GM21717 (cell line): Measurements from ENCODE around the gene NUP155.
A peak's percentile ranks its signal among the peaks of the same experiment; 100 is the strongest.
"Not testable (repeated sequence)": the region's sequence is repeated elsewhere in the genome, so short reads cannot be mapped to it uniquely, and the experiment has no call there.

Experiments
- ATAC-seq: cut with Tn5 transposase; IDR thresholded peaks from one replicate; pipeline ENCODE4 v1.9.1; 2021; ENCODE audit warnings: mild to moderate bottlenecking, moderate library complexity; ENCODE audit not compliant: unreplicated experiment

The NUP155 gene

DNA sequence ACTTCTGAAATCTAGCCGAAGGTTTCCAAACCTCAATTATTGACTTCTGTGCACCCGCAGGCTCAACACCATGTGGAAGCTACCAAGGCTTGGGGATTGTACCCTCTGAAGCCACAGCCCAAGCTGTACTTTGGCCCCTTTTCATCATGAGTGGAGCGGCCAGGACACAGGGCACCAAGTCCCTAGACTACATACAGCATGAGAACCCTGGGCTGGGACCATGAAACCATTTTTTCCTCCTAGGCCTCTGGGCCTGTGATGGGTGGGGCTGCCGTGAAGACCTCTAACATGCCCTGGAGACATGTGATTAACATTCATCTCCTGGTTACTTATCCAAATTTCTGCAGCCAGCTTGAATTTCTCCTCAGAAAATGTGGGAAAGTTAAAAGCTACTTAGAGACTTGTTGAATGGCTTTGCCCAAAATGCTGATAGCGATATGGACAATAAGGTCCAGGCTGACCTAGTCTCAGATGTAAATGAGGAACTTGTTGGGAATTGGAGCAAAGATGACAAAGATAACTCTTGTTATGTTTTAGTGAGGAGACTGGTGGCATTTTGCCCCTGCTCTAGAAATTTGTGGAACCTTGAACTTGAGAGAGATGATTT lies 87.6 kb downstream of the NUP155 start:
- ATAC-seq, result no peak

DNA sequence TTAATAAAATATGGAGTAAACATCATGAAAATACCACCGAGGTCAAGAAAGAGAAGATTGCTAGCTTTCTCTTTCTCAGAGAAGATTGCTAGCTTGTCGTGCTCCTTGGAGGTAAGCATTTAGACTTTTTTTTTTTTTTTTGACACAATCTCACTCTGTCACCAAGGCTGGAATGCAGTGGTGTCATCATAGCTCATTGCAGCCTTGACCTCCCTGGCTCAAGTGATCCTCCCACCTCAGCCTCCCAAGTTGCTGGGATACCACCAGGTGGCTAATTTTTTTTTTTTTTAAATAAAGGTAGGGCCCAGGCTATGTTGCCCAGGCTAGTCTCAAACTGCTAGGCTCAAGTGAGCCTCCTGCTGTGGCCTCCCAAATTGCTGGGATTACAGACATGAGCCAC lies 95.4 kb downstream of the NUP155 start:
- ATAC-seq, result no peak

DNA sequence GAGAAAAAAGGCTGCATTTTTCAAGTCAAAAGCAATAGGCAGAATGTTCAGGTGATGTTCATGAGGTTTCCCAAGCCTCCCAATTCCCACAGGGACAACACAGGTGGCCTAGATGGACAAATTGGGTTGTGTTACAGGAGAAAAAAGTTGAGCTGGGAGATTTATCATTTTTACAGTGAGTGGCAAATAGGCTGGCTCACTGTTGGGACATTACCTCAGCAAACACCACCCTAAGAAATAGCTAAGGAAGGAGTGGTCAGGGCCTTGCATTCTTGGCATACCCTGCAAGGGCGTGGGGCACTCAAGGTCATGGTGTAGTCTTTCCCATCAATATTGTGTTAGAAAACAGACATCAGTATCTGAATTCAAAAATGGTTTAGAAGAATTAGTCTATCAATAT lies 98.4 kb downstream of the NUP155 start:
- no peak for ATAC-seq

DNA sequence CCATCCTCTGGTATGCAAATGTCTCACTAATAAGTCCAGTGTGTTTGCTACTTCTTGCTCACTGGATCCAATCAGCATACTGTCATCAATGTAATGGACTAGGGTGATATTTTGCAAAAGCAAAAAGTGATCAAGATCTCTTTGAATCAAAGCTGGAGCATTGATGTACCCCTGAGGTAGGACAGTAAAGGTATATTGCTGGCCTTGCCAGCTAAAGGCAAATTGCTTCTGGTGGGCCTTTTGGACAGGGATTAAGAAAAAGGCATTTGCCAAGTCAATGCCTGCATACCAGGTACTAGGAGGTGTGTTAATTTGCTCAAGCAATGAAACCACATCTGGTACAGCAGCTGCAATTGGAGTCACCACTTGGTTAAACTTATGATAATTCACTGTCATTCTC lies 102.8 kb downstream of the NUP155 start:
- ATAC-seq, result not testable (repeated sequence)

DNA sequence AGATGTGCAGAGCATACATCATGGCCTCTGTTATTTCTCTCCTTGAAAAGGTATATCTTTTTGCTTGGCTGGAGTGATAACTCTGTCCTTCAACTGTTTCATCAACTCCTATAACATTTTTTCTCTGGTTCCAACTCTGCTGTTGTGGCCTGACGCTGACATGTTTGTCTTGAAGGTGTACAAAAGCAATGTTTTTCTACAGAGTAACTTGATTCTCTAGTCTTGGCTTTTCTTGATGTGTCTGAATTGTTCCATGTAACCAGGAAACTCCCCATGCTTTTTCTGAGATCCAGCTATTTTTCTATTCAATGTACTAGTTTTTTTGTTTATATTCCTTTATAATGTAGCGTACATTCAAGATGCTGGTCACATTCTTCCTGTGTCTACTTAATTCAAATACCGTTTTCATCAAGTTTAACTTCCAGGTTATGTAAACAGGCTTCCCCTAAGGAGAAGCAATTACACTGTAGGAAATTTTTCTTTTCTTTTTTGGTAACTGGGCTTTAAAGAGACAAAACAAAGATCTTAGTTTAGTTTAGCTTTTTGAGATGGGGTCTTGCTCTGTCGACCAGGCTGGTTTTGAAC lies 115.0 kb downstream of the NUP155 start:
- no peak for ATAC-seq

DNA sequence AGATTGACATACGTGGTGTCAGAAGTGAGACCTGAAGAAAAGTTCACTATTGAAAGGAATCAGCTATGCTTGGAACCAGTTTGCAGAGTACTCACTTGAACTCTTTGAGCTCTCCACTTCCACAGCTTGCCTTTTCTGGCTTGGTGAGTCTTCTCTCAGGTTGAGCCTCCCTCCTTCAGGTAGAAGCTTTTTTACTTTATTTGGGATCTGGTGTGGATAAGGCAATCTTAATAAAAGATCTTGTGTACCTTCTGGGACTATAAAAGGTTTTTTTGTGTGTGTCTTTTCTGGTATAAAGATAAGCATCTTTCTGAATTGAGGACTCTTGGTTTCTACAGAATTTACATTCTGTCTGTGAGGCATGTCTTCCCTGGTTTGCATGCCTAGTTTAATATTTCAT lies 116.3 kb downstream of the NUP155 start:
- ATAC-seq, result no peak

DNA sequence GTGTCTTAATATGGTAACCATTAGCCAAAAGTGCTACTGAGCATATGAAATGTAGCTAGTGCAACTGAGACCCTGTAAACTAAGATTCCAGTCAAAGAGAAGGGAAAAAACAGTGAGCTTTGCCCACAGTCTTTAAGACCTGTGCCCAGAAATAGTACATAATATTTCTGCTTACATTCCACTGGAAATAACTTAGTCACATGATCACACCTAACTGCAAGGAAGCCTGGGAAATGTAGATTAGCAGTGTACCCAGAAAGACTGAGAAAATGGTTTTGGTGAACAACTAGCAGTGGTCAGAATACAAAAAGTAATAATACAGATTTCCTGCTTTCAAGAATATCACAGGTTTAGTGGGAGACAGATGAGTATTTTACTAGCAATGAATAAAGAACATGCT lies 119.2 kb downstream of the NUP155 start:
- ATAC-seq, result no peak

DNA sequence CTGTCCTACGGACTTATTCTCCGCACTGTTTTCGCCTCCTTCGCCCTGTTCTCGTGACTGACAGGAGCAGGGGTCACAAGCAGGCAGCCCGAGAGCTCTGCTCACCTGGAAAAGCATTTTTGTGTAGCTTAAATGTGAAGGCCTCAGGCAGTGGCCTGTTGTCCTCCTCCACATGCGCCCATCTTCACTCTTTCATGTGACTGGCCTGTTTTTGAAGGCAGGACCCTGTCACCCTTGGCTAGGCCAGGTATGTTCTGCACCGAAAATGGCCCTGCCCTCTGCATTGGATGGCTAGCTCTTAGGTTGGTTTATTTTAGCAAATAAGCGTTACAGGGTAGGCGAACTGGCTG lies 121.1 kb downstream of the NUP155 start:
- no peak for ATAC-seq

DNA sequence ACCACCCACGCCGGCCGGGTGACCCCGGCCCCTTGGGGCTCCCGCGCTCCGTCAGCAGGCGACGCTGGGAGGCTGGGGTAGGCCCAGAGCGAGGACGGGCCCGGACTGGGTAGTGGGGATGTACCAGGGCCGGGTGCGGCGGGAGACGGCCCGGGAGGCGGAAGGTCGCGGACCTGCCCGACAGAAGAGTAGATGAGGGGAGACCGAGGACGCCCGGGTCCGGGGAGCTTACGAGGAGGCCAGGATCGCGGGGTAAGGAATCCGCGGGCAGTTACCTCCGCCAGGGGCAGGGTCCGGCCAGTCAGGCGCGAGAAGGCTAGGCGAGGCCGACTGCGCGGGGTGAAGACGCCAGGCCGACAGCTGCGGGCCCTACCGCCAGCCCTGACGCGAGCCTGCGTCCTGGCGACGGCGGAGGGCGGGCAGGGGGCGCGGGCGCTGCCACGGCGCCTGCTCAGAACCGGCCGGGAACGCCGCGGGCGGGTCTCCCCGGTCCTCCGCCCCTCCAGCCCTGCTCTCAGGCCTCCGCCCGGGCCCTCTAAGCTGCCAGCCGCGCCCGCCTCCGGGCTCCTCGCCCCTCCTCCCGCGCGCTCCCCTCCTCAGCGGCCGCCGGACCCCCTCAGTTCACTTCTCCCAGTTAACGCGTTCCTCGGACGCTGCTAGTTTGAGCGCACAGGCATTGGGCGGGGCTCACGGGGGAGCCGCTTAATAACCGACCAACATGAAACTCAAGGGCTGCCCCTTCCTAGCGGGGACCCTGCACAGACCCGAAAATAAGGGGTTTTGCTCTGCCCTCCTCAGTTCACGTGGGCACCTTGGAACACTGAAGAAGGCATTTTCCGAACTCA lies 121.7 kb downstream of the NUP155 start, which contains the start of gene CPLANE1:
CPLANE1 (minus strand) TSS at position 407 of the 845 bp plus-strand sequence. CDS start 1,678 bp downstream, outside the sequence.
- peak; percentile 88 for ATAC-seq

DNA sequence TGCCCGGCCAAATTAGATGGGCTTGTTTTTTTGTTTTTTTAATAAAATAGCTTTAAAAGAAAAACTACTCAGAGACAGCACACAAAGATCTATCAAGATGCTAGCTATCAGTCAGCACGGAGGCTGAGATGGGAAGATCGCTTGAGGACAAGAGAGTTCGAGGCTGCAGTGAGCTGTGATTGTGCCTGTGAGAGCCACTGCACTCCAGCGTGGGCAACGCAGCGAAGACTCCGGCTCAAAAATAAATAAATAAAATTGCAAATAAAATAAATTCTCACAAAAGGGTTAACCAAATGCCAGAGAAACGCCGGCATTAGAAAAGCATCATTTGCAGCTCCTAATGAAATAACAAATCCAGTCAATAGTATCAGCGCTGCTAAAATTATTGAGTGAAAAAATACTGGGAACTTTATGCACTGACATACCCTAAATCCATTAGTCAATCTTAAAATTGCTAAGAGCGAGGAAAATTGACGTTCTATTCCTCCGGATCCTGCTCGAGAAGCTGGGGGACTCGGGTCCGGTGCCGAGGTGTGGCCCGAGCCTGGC lies 122.4 kb downstream of the NUP155 start:
- ATAC-seq, result no peak

DNA sequence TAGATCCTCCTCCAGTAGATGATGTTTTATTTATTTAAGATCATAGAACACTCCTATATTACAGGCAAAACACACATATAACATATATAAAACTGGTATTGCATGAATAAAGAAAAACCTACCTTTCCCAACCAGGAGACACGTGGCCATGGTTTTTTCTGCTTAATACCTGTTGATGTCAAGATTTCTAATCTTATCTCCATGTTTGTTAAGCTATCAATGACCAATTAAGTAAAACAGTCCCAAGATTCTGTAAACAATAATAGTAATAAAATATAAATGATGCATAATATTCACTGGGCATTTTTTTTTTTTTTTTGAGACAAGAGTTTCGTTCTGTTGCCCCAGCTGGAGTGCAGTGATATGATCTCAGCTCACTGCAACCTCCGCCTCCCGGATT lies 123.4 kb downstream of the NUP155 start:
- no peak for ATAC-seq

DNA sequence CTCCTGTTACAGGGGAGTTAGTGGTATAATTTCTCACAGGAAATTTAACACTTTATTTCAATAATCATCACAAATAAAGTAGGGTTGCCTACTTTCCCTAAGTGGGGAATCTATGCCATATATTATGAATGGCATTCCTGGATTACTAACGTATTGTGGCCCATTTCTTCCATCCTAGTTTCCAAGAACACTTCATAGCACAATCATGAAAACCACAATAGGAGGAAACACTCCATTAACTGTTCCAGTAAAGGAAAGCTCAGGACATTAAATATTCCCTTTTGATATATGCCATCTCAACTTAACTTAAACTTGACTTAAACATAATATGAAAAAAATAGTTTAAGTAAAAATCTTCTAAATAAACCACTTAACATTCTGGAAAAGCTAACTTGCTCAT lies 123.9 kb downstream of the NUP155 start:
- ATAC-seq, result no peak
